NOMO-1 treated with dmso at 0.1 percent for 144 hours (cell line): Measurements from ENCODE around the gene KLK8.

Experiments used
- DNase-seq: peaks from one replicate; lab custom pipeline; 2025; ENCODE audit not compliant: unreplicated experiment; lab: John Stamatoyannopoulos, UW

The KLK8 gene

GRCh38 chr19:50952910-50953309 is 48.5 kb downstream of the KLK8 start, which contains the start of gene KLK5:
KLK5 (minus strand) TSS chr19:50953038; CDS start chr19:50952657, 381 bp downstream.
- no peak for DNase-seq

- DNase-seq = no peak
Measured at GRCh38 chr19:50949861-50950260, 51.5 kb downstream of the KLK8 start.

GRCh38 chr19:50947123-50947522 is 54.3 kb downstream of the KLK8 start:
- no peak for DNase-seq
